ENCODE results near the gene KAT2A. TPM values are rescaled to one million over a fixed set of nuclear protein-coding genes. Genes with fewer than 3 reads are reported as not detected.

KAT2A gene
- total and polyA plus RNA-seq, 9 of the 15 experiments (the other 6 are each of a cell fraction or from before 2014, with no cell fraction given), result 1.5 to 80.4 (median 31.9) TPM

DNA sequence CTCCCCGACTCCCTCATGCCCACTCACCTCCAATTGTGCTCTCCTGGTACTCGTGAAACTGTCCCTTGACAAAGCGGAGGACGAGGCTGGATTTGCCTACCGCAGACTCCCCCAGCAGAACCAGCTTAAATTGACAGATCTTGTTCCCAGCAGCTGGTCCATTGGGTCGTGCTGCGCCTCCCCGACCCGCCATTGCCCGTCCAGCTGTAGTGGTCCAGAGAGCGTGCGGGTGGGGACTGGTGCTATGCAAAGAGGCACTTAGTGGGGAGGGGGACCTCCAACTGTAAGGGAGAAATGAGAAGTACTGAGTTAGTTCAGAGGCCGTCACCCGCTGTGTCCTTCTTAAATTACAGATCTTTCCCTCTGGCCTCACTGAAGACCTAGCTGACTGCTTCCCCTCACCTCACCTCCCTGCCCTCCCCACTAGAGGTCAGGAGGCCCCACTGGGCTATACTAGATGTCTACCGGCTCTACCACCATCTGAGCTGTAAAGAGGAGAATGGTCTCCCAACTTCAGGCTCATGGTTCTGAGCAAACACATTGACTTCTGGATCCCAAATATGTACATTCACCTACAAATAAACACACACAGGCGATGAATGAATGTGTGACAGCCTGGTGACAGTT, 9.3 kb upstream of the KAT2A start:
- in situ Hi-C loops (cut with MboI), result no loop called here
- CTCF ChIA-PET (ENCODE audit: low intra/inter-chr PET ratio), result no interaction called here
- ATAC-seq (peak; percentile 71), FAIRE-seq (no peak), DNase-seq (ENCODE audit: extremely low read depth in 1 of 4, low spot score in 3 of 4) (no peak)
- intact Hi-C loops (cut with micrococcal nuclease), result no loop called here
- 93% methylated on average over 16 of the region's 16 CpGs for WGBS (ENCODE audit: insufficient coverage, low coverage, missing lambda C conversion rate)
- BruUV-seq (replicated peaks), result no TSS peak
- no peak overlapping the region for H3K4me3 ChIP-seq
- H3K27me3 ChIP-seq (ENCODE audit: control insufficient read depth in 2 of 2, insufficient read depth in 2 of 2, low read length in 2 of 2), result no peaks in the 10 kb centered on the region
- H3K9me1 ChIP-seq (ENCODE audit: control insufficient read depth, insufficient read depth, low read length), result peaks cover 9% of the 10 kb centered on the region
- peaks cover 0 to under 1% of the 10 kb centered on the region in 2 experiments; a peak in 3 of 5 replicates for H3K4me1 ChIP-seq (replicated peaks in 1 of 2; ENCODE audit: control insufficient read depth in 2 of 2, insufficient read depth in 2 of 2, low read length in 2 of 2)
- peaks cover 48% of the 10 kb centered on the region for H3K79me2 ChIP-seq (ENCODE audit: control insufficient read depth, insufficient read depth, low read length)
- H3K9me3 ChIP-seq (replicated peaks; ENCODE audit: control insufficient read depth, insufficient read depth, low read depth, low read length), result no peaks in the 10 kb centered on the region
- peaks cover 3% of the 10 kb centered on the region; the same call in 1 of the 2 replicates for H4K20me1 ChIP-seq (replicated peaks; ENCODE audit: control insufficient read depth, insufficient read depth, low read length)
- no peak overlapping the region for H3K4me2 ChIP-seq (ENCODE audit: insufficient read depth, low read length)
- H3K36me3 ChIP-seq (ENCODE audit: control insufficient read depth, insufficient read depth, low read length), result peaks cover 92% of the 10 kb centered on the region
- H3K27ac ChIP-seq (ENCODE audit: extremely low read depth, low read depth, low read length), result no peak overlapping the region
- no peak for TF ChIP-seq ZBTB1 (CRISPR knock-in tag; IDR thresholded peaks at IDR 0.05; ENCODE audit: borderline replicate concordance, low read depth)
- TF ChIP-seq, protein P1, sequence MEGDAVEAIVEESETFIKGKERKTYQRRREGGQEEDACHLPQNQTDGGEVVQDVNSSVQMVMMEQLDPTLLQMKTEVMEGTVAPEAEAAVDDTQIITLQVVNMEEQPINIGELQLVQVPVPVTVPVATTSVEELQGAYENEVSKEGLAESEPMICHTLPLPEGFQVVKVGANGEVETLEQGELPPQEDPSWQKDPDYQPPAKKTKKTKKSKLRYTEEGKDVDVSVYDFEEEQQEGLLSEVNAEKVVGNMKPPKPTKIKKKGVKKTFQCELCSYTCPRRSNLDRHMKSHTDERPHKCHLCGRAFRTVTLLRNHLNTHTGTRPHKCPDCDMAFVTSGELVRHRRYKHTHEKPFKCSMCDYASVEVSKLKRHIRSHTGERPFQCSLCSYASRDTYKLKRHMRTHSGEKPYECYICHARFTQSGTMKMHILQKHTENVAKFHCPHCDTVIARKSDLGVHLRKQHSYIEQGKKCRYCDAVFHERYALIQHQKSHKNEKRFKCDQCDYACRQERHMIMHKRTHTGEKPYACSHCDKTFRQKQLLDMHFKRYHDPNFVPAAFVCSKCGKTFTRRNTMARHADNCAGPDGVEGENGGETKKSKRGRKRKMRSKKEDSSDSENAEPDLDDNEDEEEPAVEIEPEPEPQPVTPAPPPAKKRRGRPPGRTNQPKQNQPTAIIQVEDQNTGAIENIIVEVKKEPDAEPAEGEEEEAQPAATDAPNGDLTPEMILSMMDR (IDR thresholded peaks at IDR 0.05 in 2 of 3, conservative IDR thresholded peaks at IDR 0.05 in 1 of 3; ENCODE audit: insufficient read depth in 2 of 3, low read depth in 1 of 3, low read length in 3 of 3), result peak; percentile 10 to 30 (median 20); a peak in 2 of 6 replicates
- no peak for TF ChIP-seq PURB (CRISPR knock-in tag; IDR thresholded peaks at IDR 0.05; ENCODE audit: low read depth)
- no peak for TF ChIP-seq ZNF316 (IDR thresholded peaks at IDR 0.05)
- no peak for TF ChIP-seq POU5F1 (IDR thresholded peaks at IDR 0.05; ENCODE audit: borderline replicate concordance, low read depth, low read length, partially characterized antibody)
- no peak overlapping the region for H3K9ac ChIP-seq (ENCODE audit: insufficient read depth in 1 of 2, low read depth in 2 of 2, low read length in 2 of 2)
- POLR2A ChIA-PET, result interaction anchor here (0.5 to 1.7 kb wide), 4 partner anchors 10 to 150 kb away, joined by 3 to 7 read pairs (median 4); partner anchors contain the start of gene KAT2A
- no peak overlapping the region for H2AFZ ChIP-seq (ENCODE audit: low read depth, low read length)
